Measurements from ENCODE around the gene DHX58. TPM values are rescaled to one million over a fixed set of nuclear protein-coding genes. Genes with fewer than 3 reads are reported as not detected.
A peak's percentile ranks its signal among the peaks of the same experiment; 100 is the strongest.

DHX58 gene
- total RNA-seq, 1 donor from 2014 or later, result 24.8 TPM

DNA sequence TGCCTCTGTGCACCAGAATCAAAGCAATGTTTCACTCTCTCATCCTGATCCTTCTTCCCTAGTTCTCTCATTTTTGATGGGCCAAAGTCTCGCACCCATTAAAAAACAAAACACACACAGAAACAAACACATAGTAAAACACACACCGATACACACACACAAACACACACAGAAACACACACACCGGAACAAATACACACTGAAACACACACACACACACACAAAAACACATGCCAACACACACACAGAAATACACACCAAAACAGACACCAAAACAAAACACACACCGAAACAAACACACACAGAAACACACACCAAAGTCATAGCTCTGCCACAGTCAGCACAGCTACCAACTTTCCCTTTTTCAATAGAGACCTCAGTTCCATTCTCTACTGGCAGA lies 18.7 kb upstream of the DHX58 start:
- intact Hi-C loops (cut with DNase I), result no loop called here
- DNase-seq (ENCODE audit: low spot score), result no peak
- ATAC-seq, result no peak

DNA sequence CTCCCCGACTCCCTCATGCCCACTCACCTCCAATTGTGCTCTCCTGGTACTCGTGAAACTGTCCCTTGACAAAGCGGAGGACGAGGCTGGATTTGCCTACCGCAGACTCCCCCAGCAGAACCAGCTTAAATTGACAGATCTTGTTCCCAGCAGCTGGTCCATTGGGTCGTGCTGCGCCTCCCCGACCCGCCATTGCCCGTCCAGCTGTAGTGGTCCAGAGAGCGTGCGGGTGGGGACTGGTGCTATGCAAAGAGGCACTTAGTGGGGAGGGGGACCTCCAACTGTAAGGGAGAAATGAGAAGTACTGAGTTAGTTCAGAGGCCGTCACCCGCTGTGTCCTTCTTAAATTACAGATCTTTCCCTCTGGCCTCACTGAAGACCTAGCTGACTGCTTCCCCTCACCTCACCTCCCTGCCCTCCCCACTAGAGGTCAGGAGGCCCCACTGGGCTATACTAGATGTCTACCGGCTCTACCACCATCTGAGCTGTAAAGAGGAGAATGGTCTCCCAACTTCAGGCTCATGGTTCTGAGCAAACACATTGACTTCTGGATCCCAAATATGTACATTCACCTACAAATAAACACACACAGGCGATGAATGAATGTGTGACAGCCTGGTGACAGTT lies 17.9 kb upstream of the DHX58 start:
- intact Hi-C loops (cut with DNase I), result no loop called here
- ATAC-seq, result no peak
- DNase-seq (ENCODE audit: low spot score), result no peak

DNA sequence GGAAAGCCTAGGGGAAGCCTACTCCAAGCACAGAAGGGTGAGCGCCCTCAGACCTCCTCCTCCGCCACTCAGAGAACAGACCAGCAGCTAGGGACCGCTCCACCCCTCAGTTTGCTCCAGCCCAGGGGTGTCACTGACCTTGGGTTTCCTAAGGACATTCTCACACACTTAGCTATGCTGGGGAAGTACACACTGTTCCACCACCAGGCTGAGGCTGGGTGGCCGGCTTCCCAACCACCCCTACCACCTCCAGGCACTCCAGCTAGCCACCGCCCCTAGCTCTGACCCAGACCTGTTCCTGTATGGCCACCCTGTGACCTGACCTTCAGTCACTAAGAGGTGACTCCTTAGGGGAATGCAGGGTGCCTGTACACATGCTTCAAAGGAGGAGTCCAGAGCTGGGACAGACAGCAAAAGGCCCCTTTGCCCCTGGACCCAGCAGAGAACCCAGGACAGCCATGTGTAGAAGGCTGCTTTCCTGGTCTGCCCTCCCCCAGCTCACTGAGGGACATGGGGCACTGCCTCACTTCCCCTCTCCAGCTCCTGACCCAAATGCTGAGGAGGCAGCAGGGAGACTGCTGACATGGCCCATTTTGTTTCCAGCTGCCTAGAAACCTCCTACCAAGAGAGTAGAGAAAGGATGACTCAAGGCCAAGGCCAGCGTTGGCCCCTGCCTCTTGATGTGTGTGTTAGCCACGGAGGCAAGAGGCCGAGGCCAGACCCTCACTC lies 16.8 kb upstream of the DHX58 start:
- DNase-seq (ENCODE audit: low spot score) (no peak), ATAC-seq (peak; percentile 61)
- intact Hi-C loops (cut with DNase I), result no loop called here

GRCh38 chr17:42127414-42127813 lies 14.9 kb upstream of the DHX58 start:
- ATAC-seq, result no peak
- no peak for DNase-seq (ENCODE audit: low spot score)
- intact Hi-C loops (cut with DNase I), result no loop called here

DNA sequence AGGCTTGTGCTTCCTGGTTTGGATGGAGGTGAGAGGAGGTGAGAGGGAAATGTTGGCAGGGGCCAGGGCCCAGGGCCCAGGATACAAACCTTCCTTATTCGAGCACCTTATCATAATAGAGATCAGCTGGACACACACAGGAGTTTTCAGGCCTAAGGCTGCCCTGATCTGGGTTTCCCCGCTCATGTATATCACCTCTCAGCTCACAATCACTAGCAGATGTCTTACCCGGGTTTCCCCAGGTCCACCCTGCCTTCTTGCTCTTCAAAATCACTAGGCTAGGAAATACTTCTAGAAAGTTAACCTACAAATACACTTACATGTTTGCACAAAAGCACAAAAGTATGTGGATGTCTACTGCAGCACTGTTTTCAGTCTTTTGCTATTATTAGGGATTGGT lies 14.3 kb upstream of the DHX58 start:
- no peak for DNase-seq (ENCODE audit: low spot score)
- intact Hi-C loops (cut with DNase I), result loop anchor here (1.0 kb wide), 1 partner anchor 42 kb away; no protein-coding TSS in a partner anchor
- no peak for ATAC-seq

DNA sequence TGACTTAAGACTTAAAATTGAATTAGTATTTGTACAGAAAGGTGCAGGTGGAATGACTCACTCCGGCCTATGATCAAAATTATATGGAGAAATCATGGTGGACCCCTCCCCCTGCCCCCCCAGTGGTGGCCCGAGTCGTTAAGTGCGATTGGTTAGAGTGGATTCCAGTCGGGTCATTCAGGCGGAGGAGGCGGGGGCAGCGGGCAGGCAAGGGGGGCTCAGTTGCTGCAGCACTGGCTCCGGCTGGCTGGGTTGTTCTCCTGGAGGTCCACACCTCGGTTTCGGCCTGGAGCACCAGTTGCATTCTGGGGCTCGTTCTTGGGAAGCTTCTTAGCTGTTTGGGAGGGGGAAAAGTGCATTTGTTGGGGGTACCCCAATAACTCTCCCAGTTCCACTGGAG lies 13.1 kb upstream of the DHX58 start:
- intact Hi-C loops (cut with DNase I), result no loop called here
- ATAC-seq (no peak), DNase-seq (ENCODE audit: low spot score) (no peak)

DNA sequence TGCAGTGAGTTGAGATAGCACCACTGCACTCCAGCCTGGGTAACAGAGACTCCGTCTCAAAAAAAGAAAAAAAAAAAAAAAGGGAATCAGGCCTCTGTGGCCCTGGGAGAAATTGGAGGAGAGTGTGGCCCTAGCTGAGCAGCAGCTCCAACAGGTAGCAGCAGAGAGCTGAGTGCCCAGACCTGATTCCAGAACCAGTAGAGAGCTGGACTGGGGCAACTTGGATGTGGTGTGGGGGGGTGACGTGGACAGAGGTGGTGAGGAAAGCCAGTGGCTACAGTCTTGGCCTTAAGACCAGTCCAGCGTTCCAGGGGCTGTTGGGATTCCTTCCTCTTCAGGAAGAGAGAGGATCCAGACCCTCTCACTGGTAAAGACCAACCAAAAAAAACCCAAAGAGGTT lies 11.7 kb upstream of the DHX58 start:
- ATAC-seq, result no peak
- DNase-seq (ENCODE audit: low spot score), result no peak
- intact Hi-C loops (cut with DNase I), result no loop called here

DNA sequence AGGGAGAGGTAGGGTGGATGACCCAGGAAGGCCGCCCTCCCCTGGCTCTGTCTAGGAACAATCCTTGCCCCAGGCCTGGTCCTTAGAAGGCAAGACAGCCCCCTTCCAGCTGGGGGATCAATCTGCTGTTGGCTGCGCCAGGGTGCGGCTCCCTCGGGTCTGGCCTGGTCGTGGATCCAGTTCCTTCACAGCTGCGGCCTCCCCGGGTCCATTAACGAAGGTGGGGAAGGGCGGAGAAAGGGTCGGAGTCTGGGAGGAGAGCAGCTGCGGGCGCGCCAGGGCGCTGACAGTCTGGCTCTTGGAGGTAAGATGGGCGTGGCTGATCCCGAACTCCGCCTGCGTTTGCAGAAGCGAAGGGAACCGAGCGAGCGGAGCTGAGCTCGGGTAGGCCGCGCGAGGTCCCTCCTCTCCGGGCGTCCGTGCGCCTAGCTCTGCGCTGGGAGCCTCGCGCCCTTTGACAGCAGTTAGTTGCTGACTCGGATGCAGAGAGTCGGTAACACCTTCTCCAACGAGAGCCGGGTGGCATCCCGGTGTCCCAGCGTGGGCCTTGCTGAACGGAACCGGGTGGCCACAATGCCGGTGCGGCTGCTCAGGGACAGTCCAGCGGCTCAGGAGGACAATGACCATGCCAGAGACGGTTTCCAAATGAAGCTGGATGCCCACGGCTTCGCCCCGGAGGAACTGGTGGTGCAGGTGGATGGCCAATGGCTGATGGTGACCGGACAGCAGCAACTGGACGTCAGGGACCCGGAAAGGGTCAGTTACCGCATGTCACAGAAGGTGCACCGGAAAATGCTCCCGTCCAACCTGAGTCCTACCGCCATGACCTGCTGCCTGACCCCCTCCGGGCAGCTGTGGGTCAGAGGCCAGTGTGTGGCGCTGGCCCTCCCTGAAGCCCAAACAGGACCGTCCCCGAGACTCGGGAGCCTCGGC lies 10.1 kb upstream of the DHX58 start, which contains the start of gene HSPB9:
TSS of gene HSPB9 (plus strand) at position 434 of the 933 bp plus-strand sequence. CDS start at position 481, 47 bp downstream.
- DNase-seq (ENCODE audit: low spot score) (peak; percentile 77), ATAC-seq (peak; percentile 67)
- intact Hi-C loops (cut with DNase I), result no loop called here

DNA sequence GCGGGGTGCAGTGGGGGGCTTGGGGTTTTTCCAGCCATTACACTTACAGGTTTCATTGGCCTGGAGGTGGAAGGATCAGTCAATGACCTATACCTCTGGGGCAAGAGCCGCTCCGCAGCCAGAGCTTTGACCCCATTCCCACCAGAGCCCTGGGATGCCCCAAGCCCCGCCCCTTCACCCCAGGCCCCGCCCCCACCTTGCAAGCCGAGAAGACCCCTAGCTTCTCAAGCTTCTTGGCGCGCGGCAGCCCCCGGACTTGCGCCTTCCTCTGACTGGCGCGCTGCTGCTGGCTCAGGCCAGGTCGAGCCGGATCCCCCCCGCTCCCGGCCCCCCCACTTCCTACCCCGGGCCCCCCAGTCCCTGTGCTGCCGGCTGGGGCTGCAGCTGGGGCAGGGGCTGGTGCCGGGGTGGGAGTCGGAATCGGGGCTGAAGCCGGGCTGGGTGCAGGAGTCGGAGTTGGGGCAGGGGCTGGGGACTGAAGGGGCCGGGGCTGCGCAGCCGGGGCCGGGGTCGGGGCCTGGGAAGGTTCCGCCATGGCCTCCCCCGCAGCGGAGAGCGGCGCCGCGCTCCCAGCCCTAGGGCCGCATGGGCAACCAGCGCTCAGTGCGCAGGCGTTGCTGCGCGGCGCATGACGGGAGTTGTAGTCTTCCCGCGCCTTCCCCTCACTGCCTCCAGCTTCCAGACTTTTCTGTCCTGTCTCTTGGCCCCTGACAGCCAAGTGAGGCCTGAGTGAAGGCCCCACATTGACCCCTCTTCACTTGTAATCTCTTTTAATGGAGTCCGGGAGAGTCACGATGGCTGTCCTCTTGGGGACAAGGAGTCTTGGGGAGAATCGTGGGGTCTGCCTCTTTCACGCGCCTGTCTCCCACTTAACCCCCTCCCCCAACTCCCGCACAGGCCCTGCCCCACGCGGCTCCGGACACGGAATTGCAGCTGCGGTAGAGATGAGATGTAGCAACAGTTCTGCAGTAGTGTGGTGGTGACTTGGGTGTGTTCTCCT lies 8.6 kb upstream of the DHX58 start, which contains the start of gene KAT2A:
TSS of gene KAT2A (minus strand) at position 598 of the 1,000 bp plus-strand sequence. CDS start at position 535, 63 bp downstream.
- intact Hi-C loops (cut with DNase I), result no loop called here
- ATAC-seq (peak; percentile 92), DNase-seq (ENCODE audit: low spot score) (peak; percentile 88)

DNA sequence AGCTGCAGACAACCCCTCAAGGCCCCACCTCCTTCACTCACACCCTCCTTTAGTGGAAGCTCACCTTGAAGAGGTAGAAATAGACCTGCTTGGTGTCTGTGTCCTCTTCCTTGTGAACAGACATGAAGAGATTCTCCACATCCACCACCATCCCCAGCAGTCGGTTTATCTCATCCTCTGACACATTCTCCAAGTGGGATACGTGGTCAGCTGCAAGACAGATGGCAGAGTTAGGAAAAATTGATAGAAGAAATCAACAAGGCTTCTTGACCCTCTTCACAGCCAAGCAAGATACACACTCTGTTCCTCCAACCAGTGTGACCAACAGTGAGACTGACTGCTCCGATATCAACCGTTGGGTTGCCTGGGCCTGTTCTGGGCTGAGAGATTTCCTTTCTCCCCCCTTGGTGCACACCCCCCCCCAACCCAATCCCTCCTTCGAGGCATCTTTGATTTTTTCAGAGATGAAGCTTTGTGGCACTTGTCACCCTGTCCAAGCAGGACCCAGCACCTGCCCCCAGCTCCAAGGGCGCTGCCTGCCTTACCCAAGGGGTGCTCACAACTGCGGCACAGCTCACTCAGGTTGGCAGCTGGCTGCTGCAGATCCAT lies 7.8 kb upstream of the DHX58 start:
- DNase-seq (ENCODE audit: low spot score) (no peak), ATAC-seq (no peak)
- intact Hi-C loops (cut with DNase I), result no loop called here

GRCh38 chr17:42119301-42119700 lies 6.8 kb upstream of the DHX58 start:
- intact Hi-C loops (cut with DNase I), result loop anchor here (5.0 kb wide), 1 partner anchor 157 kb away; no protein-coding TSS in a partner anchor
- DNase-seq (ENCODE audit: low spot score), result no peak
- no peak for ATAC-seq

- ATAC-seq (no peak), DNase-seq (ENCODE audit: low spot score) (no peak)
- intact Hi-C loops (cut with DNase I), result loop anchor here (5.0 kb wide), 1 partner anchor 156 kb away; no protein-coding TSS in a partner anchor
Measured at GRCh38 chr17:42118545-42118944, 6.0 kb upstream of the DHX58 start.

- DNase-seq (ENCODE audit: low spot score), result no peak
- intact Hi-C loops (cut with DNase I), result loop anchor here (5.0 kb wide), 1 partner anchor 156 kb away; no protein-coding TSS in a partner anchor
- ATAC-seq, result no peak
Measured at GRCh38 chr17:42118126-42118510, 5.6 kb upstream of the DHX58 start.

- DNase-seq (ENCODE audit: low spot score) (no peak), ATAC-seq (no peak)
- intact Hi-C loops (cut with DNase I), result loop anchor here (5.0 kb wide), 1 partner anchor 155 kb away; no protein-coding TSS in a partner anchor
Measured at GRCh38 chr17:42117397-42118125, 5.0 kb upstream of the DHX58 start.

- DNase-seq (ENCODE audit: low spot score), result peak; percentile 91
- intact Hi-C loops (cut with DNase I), result loop anchor here (5.0 kb wide), 1 partner anchor 155 kb away; no protein-coding TSS in a partner anchor
- ATAC-seq, result peak; percentile 18
Measured at GRCh38 chr17:42116705-42117396, 4.3 kb upstream of the DHX58 start.

DNA sequence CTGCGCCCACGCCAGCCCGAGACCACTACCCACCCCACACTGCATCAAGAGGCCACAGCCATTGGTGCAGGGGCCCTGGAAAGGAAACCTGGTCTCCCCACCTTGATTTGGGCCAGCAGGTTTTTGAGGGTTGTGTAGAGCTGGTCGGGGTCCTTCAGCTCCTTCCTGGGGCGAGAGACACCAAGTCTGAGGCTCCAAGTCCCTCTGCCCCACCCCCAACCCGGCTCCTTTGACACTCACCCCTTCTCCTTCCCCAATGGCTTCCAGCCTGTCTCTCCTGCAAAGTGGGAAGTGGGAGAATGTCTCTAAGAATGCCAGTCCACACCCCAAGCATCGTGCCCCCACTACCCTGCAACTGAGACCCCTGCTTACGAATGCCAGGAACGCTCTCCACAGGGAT lies 1.6 kb upstream of the DHX58 start:
- DNase-seq (ENCODE audit: low spot score) (no peak), ATAC-seq (no peak)
- intact Hi-C loops (cut with DNase I), result loop anchor here (5.0 kb wide), 2 partner anchors 47 to 87 kb away; no protein-coding TSS in a partner anchor
